Activated CD4-positive, alpha-beta T cell treated with anti-CD3 and anti-CD28 coated beads for 48 hours (primary cell): Measurements from ENCODE around the gene TAF1B.

Experiments used
- DNase-seq: peaks from one replicate; pipeline ENCODE4 v3.0.0-alpha.2; 2020

Gene TAF1B

GRCh38 chr2:9808334-9809063 lies 34.8 kb upstream of the TAF1B start:
- no peak for DNase-seq

DNA sequence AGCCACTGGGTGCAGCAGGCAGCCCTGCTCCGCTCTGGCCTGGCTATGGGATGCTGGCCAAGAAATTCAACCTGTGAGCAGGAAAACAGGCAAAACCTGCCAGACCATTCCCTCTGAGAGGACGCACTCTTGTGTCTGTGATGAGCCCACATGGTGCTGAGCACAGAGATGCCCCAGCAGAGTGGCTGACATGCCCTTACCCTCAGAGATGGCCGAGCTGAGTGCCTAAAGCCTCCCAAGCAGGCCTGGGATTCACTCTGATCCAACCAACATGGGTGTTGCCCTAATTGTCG lies 34.3 kb upstream of the TAF1B start:
- DNase-seq: no peak

- no peak for DNase-seq
Observed at GRCh38 chr2:9809448-9810088, 33.7 kb upstream of the TAF1B start.

DNA sequence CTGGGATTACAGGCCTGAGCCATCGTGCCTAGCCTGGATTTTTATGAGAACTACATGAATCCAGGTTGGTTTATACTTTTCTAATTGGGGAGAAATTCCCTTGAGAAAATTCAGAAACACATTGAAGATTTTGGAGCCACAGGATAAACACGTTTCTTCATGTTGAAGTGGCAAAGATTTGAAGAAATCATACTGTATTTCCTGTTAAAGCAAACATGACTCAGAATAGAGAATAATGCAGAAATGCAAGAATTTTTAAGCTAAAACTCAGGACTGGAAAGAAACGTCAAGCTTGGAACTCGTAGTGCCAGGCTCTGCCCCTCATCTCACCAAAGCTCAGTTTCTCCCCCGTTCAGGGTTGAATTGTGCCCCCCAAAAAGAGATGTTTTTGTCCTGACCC lies 32.1 kb upstream of the TAF1B start:
- DNase-seq: no peak

DNA sequence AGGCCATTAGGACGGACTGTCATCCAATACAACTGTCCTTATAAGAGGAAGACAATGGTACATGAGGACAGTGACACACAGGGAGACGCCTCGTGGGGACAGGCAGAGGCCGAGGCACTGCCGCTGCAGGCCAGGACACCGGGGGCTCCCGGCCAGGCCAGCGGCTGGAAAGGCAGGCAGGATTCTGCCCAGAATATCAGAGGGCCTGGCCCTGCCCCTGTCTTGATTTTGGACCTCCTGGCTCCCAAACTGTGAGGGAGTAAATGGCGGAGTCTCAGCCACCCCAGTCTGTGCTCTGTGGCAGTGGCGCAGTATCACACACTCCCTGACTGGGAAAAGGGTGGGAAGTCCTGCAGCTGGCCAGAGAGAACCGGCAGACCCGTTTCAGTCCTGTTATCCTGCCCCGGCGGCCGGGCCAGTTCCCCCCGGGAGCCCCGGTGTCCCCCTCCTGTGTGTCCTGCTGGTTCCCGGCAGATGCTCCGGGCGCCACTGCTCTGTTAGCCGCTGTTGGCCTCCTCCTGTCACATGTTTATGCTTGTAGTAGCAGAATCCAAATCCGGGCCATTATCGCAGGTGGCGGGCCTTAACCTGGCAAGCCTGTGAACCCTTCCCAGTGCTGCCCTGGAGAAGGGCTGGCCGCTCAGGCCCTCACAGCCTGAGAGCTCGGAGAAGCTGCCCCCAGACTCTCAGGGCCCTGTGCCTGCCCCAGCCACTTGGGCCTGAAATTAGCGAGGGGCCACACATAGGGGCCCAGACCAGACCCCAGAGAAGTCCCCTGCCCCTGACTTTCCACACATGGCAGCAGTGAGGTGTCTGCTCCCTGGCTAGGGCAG lies 31.4 kb upstream of the TAF1B start:
- no peak for DNase-seq

- DNase-seq: no peak
Observed at GRCh38 chr2:9812945-9813311, 30.3 kb upstream of the TAF1B start.

- DNase-seq: peak; percentile 82
Observed at GRCh38 chr2:9813312-9814128, 29.8 kb upstream of the TAF1B start.

GRCh38 chr2:9814129-9814868 lies 29.0 kb upstream of the TAF1B start:
- DNase-seq: no peak

DNA sequence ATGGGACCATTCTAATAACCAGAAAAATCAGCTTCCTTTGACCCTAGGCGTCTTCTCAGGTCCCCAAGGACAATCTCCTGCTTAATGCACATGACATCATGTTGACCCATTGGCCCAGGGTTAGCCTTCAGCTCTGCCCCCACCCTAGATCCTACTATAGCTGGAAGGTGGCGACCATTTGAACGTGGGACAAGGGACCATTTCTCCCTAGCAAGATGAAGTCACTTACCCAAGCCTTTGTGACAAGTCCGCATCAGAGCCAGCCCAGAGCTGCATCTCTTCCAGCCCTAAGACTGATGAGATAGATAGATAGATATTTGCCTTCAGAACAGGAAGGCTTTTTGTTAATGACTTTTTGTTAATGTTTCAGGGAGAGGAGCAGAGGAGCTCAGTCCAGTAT lies 28.2 kb upstream of the TAF1B start:
- no peak for DNase-seq

DNA sequence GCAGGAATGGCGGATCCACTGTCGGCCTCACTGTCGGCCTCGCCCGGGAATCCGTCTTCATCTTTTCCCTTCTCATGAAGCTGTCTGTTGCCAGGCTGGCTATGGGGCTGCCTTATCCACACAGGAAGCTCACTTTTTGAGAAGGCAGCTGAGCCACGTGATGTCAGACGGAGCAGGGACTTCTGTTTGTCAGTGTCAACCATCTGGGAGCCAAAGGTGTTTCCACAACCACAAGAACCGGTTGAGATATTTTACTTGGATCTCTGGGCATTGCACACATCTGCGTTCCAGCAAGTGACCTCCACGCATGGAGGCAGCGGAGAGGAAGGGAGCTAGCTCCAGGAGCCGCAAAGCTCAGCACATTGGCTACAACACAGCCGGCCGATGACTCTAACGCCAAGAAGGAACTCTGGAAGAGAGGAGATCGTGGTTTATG lies 27.4 kb upstream of the TAF1B start:
- DNase-seq: no peak

- DNase-seq: no peak
Observed at GRCh38 chr2:9818097-9818496, 25.2 kb upstream of the TAF1B start.

GRCh38 chr2:9819551-9819950 lies 23.7 kb upstream of the TAF1B start:
- DNase-seq: no peak

- DNase-seq: no peak
Observed at GRCh38 chr2:9820020-9820973, 23.0 kb upstream of the TAF1B start.

- DNase-seq: no peak
Observed at GRCh38 chr2:9821805-9822445, 21.3 kb upstream of the TAF1B start.

- no peak for DNase-seq
Observed at GRCh38 chr2:9824441-9824840, 18.8 kb upstream of the TAF1B start.

GRCh38 chr2:9824956-9825720 lies 18.1 kb upstream of the TAF1B start:
- DNase-seq: no peak

DNA sequence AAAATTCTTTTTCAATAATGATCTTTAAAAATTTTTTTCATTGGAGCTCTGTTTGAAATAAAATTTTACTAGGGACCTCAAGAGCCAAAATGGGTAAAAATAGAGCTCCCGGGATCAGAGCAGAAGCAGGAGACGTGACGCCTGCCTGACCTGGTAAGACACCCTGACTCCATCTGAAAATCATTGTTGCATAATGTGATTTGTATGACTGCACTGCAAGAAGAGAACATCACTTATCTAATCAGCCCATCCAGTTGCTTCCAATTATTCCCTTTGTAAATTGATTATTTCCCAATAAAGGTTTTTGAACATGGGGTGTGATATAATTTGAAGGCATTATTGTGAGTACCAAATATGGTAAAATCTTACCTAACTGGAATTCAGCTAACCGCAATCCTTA lies 17.1 kb upstream of the TAF1B start:
- DNase-seq: no peak

DNA sequence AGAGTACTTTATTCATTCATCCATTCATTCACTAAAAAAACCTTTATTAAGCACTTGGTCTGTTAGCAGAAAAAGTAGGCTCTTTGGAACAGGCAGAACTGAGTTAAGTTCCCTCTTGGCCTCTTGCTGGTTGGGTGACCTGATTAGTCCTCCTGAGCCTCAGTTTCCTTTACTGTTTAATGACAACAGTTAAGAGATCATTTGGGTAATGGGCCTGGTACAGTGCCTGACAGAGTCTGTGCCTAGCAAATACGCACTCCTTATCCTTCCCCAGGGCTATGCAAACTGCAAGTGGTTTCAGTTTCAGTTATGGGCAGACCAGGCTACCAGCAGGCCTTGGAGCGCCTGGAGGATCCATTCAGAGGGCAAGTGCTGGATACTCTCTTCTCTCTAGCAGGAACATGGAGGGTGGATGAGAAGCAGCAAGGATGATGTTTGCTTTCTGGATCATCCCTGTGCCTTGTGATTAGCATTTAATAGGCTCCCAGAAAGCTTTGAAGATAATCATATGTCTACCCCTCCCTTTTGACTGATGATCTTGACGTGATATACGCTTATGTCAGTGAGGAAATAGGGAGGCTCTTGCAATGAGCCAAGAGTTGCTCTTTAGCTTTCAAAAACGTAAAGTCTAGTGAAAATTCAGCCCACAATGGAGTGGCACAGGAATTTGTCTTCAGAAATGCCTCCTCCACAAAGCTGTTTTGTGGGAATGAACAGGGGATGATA lies 12.4 kb upstream of the TAF1B start:
- DNase-seq: no peak

GRCh38 chr2:9831670-9832069 lies 11.6 kb upstream of the TAF1B start:
- DNase-seq: no peak
